ENCODE data around the gene WDR59. TPM values are rescaled to one million over a fixed set of nuclear protein-coding genes. Genes with fewer than 3 reads are reported as not detected.
"Not testable (repeated sequence)": the region's sequence is repeated elsewhere in the genome, so short reads cannot be mapped to it uniquely, and the experiment has no call there.

WDR59 gene
- polyA plus RNA-seq, 1 donor (not counting 4 experiments of a cell fraction or from before 2014, with no cell fraction given) = 59.7 TPM

- H3K27ac ChIP-seq (ENCODE audit: control insufficient read depth, insufficient read depth, low read length) = no peak overlapping the region
- TF ChIP-seq EZH2 (IDR thresholded peaks at IDR 0.05; ENCODE audit: low read length) = no peak
- TF ChIP-seq CTCF (optimal IDR thresholded peaks at IDR 0.05 in 1 of 3, IDR thresholded peaks at IDR 0.05 in 1 of 3, conservative IDR thresholded peaks at IDR 0.05 in 1 of 3; ENCODE audit: extremely low read depth in 1 of 3, insufficient read depth in 2 of 3, low read length in 3 of 3) = no peak
- H3K27me3 ChIP-seq (ENCODE audit: control insufficient read depth, extremely low read depth, insufficient read depth, low read length) = no peaks in the 10 kb centered on the region
- H3K9ac ChIP-seq (ENCODE audit: control insufficient read depth, extremely low read depth, insufficient read depth, low read length) = no peak overlapping the region
- DNase-seq (ENCODE audit: low read depth, low spot score) (no peak), FAIRE-seq (no peak)
- H3K4me3 ChIP-seq (ENCODE audit: control insufficient read depth in 2 of 3, extremely low read depth in 1 of 3, insufficient read depth in 2 of 3, low read depth in 1 of 3, low read length in 3 of 3) = no peak overlapping the region
- H2AFZ ChIP-seq (ENCODE audit: control insufficient read depth, low read length) = no peak overlapping the region
- no peaks in the 10 kb centered on the region for H3K9me1 ChIP-seq (ENCODE audit: control insufficient read depth, extremely low read depth, insufficient read depth, low read length)
- H3K4me2 ChIP-seq (ENCODE audit: control insufficient read depth, extremely low read depth, insufficient read depth, low read depth, low read length) = no peak overlapping the region
- no peaks in the 10 kb centered on the region for H3K9me3 ChIP-seq (ENCODE audit: control insufficient read depth, low read depth, low read length)
- dilution Hi-C loops (cut with MboI; ENCODE audit: extremely low pct_ligation_motif_present, low sequenced_read_pairs) = no loop called here
- no peaks in the 10 kb centered on the region for H3K36me3 ChIP-seq (ENCODE audit: control insufficient read depth in 2 of 2, extremely low read depth in 1 of 2, insufficient read depth in 2 of 2, low read length in 2 of 2)
- H3K4me1 ChIP-seq (ENCODE audit: control insufficient read depth, extremely low read depth, insufficient read depth, low read length) = no peaks in the 10 kb centered on the region
- H4K20me1 ChIP-seq (ENCODE audit: control insufficient read depth, extremely low read depth, insufficient read depth, low read length) = no peaks in the 10 kb centered on the region
- H3K79me2 ChIP-seq (ENCODE audit: control insufficient read depth, insufficient read depth, low read length) = peaks cover 24% of the 10 kb centered on the region
Measured at GRCh38 chr16:75027520-75028300, 42.8 kb upstream of the WDR59 start.

- no peak for TF ChIP-seq CTCF (optimal IDR thresholded peaks at IDR 0.05 in 1 of 3, IDR thresholded peaks at IDR 0.05 in 1 of 3, conservative IDR thresholded peaks at IDR 0.05 in 1 of 3; ENCODE audit: extremely low read depth in 1 of 3, insufficient read depth in 2 of 3, low read length in 3 of 3)
- no peak for TF ChIP-seq EZH2 (IDR thresholded peaks at IDR 0.05; ENCODE audit: low read length)
- no peaks in the 10 kb centered on the region for H3K9me1 ChIP-seq (ENCODE audit: control insufficient read depth, extremely low read depth, insufficient read depth, low read length)
- no peak overlapping the region for H3K9ac ChIP-seq (ENCODE audit: control insufficient read depth, extremely low read depth, insufficient read depth, low read length)
- no peaks in the 10 kb centered on the region for H4K20me1 ChIP-seq (ENCODE audit: control insufficient read depth, extremely low read depth, insufficient read depth, low read length)
- no peaks in the 10 kb centered on the region for H3K4me1 ChIP-seq (ENCODE audit: control insufficient read depth, extremely low read depth, insufficient read depth, low read length)
- H3K4me2 ChIP-seq (ENCODE audit: control insufficient read depth, extremely low read depth, insufficient read depth, low read depth, low read length) = no peak overlapping the region
- DNase-seq (ENCODE audit: low read depth, low spot score) (no peak), FAIRE-seq (no peak)
- dilution Hi-C loops (cut with MboI; ENCODE audit: extremely low pct_ligation_motif_present, low sequenced_read_pairs) = no loop called here
- no peaks in the 10 kb centered on the region for H3K36me3 ChIP-seq (ENCODE audit: control insufficient read depth in 2 of 2, extremely low read depth in 1 of 2, insufficient read depth in 2 of 2, low read length in 2 of 2)
- no peaks in the 10 kb centered on the region for H3K27me3 ChIP-seq (ENCODE audit: control insufficient read depth, extremely low read depth, insufficient read depth, low read length)
- H3K4me3 ChIP-seq (ENCODE audit: control insufficient read depth in 2 of 3, extremely low read depth in 1 of 3, insufficient read depth in 2 of 3, low read depth in 1 of 3, low read length in 3 of 3) = no peak overlapping the region
- no peak overlapping the region for H3K27ac ChIP-seq (ENCODE audit: control insufficient read depth, insufficient read depth, low read length)
- H2AFZ ChIP-seq (ENCODE audit: control insufficient read depth, low read length) = no peak overlapping the region
- peaks cover 22% of the 10 kb centered on the region for H3K79me2 ChIP-seq (ENCODE audit: control insufficient read depth, insufficient read depth, low read length)
- H3K9me3 ChIP-seq (ENCODE audit: control insufficient read depth, low read depth, low read length) = no peaks in the 10 kb centered on the region
Measured at GRCh38 chr16:75026892-75027391, 42.0 kb upstream of the WDR59 start.

- DNase-seq (ENCODE audit: low read depth, low spot score); H3K4me1 ChIP-seq (ENCODE audit: control insufficient read depth, extremely low read depth, insufficient read depth, low read length); H3K4me2 ChIP-seq (ENCODE audit: control insufficient read depth, extremely low read depth, insufficient read depth, low read depth, low read length); H4K20me1 ChIP-seq (ENCODE audit: control insufficient read depth, extremely low read depth, insufficient read depth, low read length); H3K27ac ChIP-seq (ENCODE audit: control insufficient read depth, insufficient read depth, low read length); H3K27me3 ChIP-seq (ENCODE audit: control insufficient read depth, extremely low read depth, insufficient read depth, low read length); H3K9me1 ChIP-seq (ENCODE audit: control insufficient read depth, extremely low read depth, insufficient read depth, low read length); H3K9ac ChIP-seq (ENCODE audit: control insufficient read depth, extremely low read depth, insufficient read depth, low read length); FAIRE-seq; H3K9me3 ChIP-seq (ENCODE audit: control insufficient read depth, low read depth, low read length); H3K36me3 ChIP-seq (ENCODE audit: control insufficient read depth in 2 of 2, extremely low read depth in 1 of 2, insufficient read depth in 2 of 2, low read length in 2 of 2); H3K4me3 ChIP-seq (ENCODE audit: control insufficient read depth in 2 of 3, extremely low read depth in 1 of 3, insufficient read depth in 2 of 3, low read depth in 1 of 3, low read length in 3 of 3); dilution Hi-C loops (cut with MboI; ENCODE audit: extremely low pct_ligation_motif_present, low sequenced_read_pairs): not testable (repeated sequence)
- peak overlapping the region; percentile 9 for H2AFZ ChIP-seq (ENCODE audit: control insufficient read depth, low read length)
- H3K79me2 ChIP-seq (ENCODE audit: control insufficient read depth, insufficient read depth, low read length) = peaks cover 24% of the 10 kb centered on the region
Measured at GRCh38 chr16:75026239-75026891, 41.4 kb upstream of the WDR59 start.

Data from keratinocyte (primary cell).